ENCODE results near the gene DNM1. TPM values are rescaled to one million over a fixed set of nuclear protein-coding genes. Genes with fewer than 3 reads are reported as not detected.

Gene DNM1
- total RNA-seq, 1 donor from 2014 or later, result 33.4 TPM

- intact Hi-C loops (cut with DNase I), result no loop called here
- no peaks in the 10 kb centered on the region for H3K27me3 ChIP-seq
- DNase-seq (ENCODE audit: extremely low spot score in 2 of 2), result peak in 1 of 2 donors; percentile 96
- peak within 1 kb of the TSS; percentile 59 to 66 for H3K4me3 ChIP-seq
- TF ChIP-seq POLR2AphosphoS5 (IDR thresholded peaks at IDR 0.05; ENCODE audit: insufficient read depth in 1 of 2, low read depth in 1 of 2), result peak; percentile 72 to 80
- peak in 1 of 2 donors; percentile 39 for TF ChIP-seq POLR2A (IDR thresholded peaks at IDR 0.05)
- TF ChIP-seq CTCF (IDR thresholded peaks at IDR 0.05), result no peak
- no peaks in the 10 kb centered on the region for H3K9me3 ChIP-seq
- H3K4me1 ChIP-seq, result peaks cover 27% of the 10 kb centered on the region
- H3K27ac ChIP-seq, result peak within 1 kb of the TSS; percentile 68
- H3K36me3 ChIP-seq, result peaks cover 0 to 25% of the 10 kb centered on the region in 2 donors
Observed at GRCh38 chr9:128159784-128160602, 43.2 kb upstream of the DNM1 start, which contains the start of gene BBLN. BBLN (plus strand) TSS chr9:128160265; CDS start chr9:128160408, 143 bp downstream.

GRCh38 chr9:128160603-128160987 is 42.6 kb upstream of the DNM1 start:
- Histone ChIP-seq H3K4me1 (peaks cover 27% of the 10 kb centered on the region), H3K27ac (peak overlapping the region; percentile 31), H3K9me3 (no peaks in the 10 kb centered on the region), H3K27me3 (no peaks in the 10 kb centered on the region), H3K4me3 (peak overlapping the region; percentile 59 to 66), H3K36me3 (peaks cover 0 to 31% of the 10 kb centered on the region in 2 donors)
- intact Hi-C loops (cut with DNase I), result no loop called here
- no peak for DNase-seq (ENCODE audit: extremely low spot score in 2 of 2)
- TF ChIP-seq POLR2A (IDR thresholded peaks at IDR 0.05) (no peak), CTCF (IDR thresholded peaks at IDR 0.05) (no peak), POLR2AphosphoS5 (IDR thresholded peaks at IDR 0.05; ENCODE audit: insufficient read depth in 1 of 2, low read depth in 1 of 2) (no peak)

- H3K9me3 ChIP-seq, result no peaks in the 10 kb centered on the region
- H3K4me3 ChIP-seq, result peak overlapping the region in 1 of 2 donors; percentile 59
- peaks cover 27% of the 10 kb centered on the region for H3K4me1 ChIP-seq
- peaks cover 0 to 38% of the 10 kb centered on the region in 2 donors for H3K36me3 ChIP-seq
- no peak overlapping the region for H3K27ac ChIP-seq
- TF ChIP-seq POLR2A (IDR thresholded peaks at IDR 0.05), result no peak
- no peak for TF ChIP-seq CTCF (IDR thresholded peaks at IDR 0.05)
- TF ChIP-seq POLR2AphosphoS5 (IDR thresholded peaks at IDR 0.05; ENCODE audit: insufficient read depth in 1 of 2, low read depth in 1 of 2), result no peak
- no peak for DNase-seq (ENCODE audit: extremely low spot score in 2 of 2)
- intact Hi-C loops (cut with DNase I), result no loop called here
- no peaks in the 10 kb centered on the region for H3K27me3 ChIP-seq
Observed at GRCh38 chr9:128161215-128161902, 41.8 kb upstream of the DNM1 start.

GRCh38 chr9:128162215-128163026 is 40.8 kb upstream of the DNM1 start:
- Histone ChIP-seq H3K4me1 (peaks cover 27% of the 10 kb centered on the region), H3K4me3 (no peak overlapping the region), H3K36me3 (peaks cover 0 to 49% of the 10 kb centered on the region in 2 donors), H3K9me3 (no peaks in the 10 kb centered on the region), H3K27ac (no peak overlapping the region), H3K27me3 (no peaks in the 10 kb centered on the region)
- no peak for DNase-seq (ENCODE audit: extremely low spot score in 2 of 2)
- TF ChIP-seq POLR2A (IDR thresholded peaks at IDR 0.05) (no peak), POLR2AphosphoS5 (IDR thresholded peaks at IDR 0.05; ENCODE audit: insufficient read depth in 1 of 2, low read depth in 1 of 2) (no peak), CTCF (IDR thresholded peaks at IDR 0.05) (no peak)
- intact Hi-C loops (cut with DNase I), result loop anchor here (2.0 kb wide), 1 partner anchor 32 kb away; no protein-coding TSS in a partner anchor
